22Rv1 (cell line): Measurements from ENCODE around the gene CERT1.
"Not testable (repeated sequence)": the region's sequence is repeated elsewhere in the genome, so short reads cannot be mapped to it uniquely, and the experiment has no call there.

ENCODE experiments used
- H3K27ac ChIP-seq: fragments of 450-650 bp; 2 replicates; pipeline ENCODE4 v1.5.1; 2017
- ZFX ChIP-seq: fragments of 450-650 bp; IDR thresholded peaks from 2 replicates; pipeline ENCODE4 v1.6.1; 2017; ENCODE audit warnings: antibody characterized with exemption, borderline replicate concordance
- TF ChIP-seq, protein P1 (sequence below): fragments of 450-650 bp; IDR thresholded peaks from 2 replicates; pipeline ENCODE4 v1.5.1; 2017; ENCODE audit warnings: mild to moderate bottlenecking

Gene CERT1

GRCh38 chr5:75496026-75496425 lies 15.4 kb downstream of the CERT1 start:
- H3K27ac ChIP-seq: no peak overlapping the region
- TF ChIP-seq ZFX: no peak
- TF ChIP-seq, protein P1, sequence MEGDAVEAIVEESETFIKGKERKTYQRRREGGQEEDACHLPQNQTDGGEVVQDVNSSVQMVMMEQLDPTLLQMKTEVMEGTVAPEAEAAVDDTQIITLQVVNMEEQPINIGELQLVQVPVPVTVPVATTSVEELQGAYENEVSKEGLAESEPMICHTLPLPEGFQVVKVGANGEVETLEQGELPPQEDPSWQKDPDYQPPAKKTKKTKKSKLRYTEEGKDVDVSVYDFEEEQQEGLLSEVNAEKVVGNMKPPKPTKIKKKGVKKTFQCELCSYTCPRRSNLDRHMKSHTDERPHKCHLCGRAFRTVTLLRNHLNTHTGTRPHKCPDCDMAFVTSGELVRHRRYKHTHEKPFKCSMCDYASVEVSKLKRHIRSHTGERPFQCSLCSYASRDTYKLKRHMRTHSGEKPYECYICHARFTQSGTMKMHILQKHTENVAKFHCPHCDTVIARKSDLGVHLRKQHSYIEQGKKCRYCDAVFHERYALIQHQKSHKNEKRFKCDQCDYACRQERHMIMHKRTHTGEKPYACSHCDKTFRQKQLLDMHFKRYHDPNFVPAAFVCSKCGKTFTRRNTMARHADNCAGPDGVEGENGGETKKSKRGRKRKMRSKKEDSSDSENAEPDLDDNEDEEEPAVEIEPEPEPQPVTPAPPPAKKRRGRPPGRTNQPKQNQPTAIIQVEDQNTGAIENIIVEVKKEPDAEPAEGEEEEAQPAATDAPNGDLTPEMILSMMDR: no peak

GRCh38 chr5:75491621-75492020 lies 19.8 kb downstream of the CERT1 start:
- TF ChIP-seq, protein P1: no peak
- no peak for TF ChIP-seq ZFX
- H3K27ac ChIP-seq: no peak overlapping the region

GRCh38 chr5:75489847-75490246 lies 21.6 kb downstream of the CERT1 start:
- not testable (repeated sequence) for H3K27ac ChIP-seq

GRCh38 chr5:75484605-75485004 lies 26.8 kb downstream of the CERT1 start:
- TF ChIP-seq ZFX: no peak
- TF ChIP-seq, protein P1: no peak

GRCh38 chr5:75482482-75482881 lies 28.9 kb downstream of the CERT1 start:
- no peak overlapping the region for H3K27ac ChIP-seq
- TF ChIP-seq, protein P1: no peak
- TF ChIP-seq ZFX: no peak

More at GRCh38 chr5:75484605-75485004, 26.8 kb downstream of the CERT1 start:
- no peak overlapping the region for H3K27ac ChIP-seq

DNA sequence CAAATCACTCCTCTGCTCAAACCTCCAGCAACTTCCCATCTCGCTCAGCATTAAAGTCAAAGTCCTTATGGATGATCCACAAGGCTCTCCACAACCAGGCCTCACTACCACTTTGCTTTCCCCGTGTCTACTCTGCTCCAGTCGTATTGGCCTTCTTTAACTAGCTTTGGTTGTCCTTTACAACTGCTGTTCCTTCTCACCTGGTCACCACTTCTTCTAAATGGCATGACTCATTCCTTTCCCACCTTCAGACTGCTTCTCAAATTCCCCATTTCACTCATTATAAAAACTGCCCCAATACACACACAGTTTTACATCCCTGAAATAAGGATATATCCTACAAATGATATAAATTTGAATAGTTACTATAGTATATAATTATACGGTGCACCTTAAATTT lies 30.4 kb downstream of the CERT1 start:
- no peak overlapping the region for H3K27ac ChIP-seq
- no peak for TF ChIP-seq ZFX
- TF ChIP-seq, protein P1: no peak

- no peak for TF ChIP-seq ZFX
- TF ChIP-seq, protein P1: no peak
- no peak overlapping the region for H3K27ac ChIP-seq
Observed at GRCh38 chr5:75475364-75475763, 36.1 kb downstream of the CERT1 start.

GRCh38 chr5:75473463-75473862 lies 38.0 kb downstream of the CERT1 start:
- TF ChIP-seq, protein P1: no peak
- TF ChIP-seq ZFX: no peak
- no peak overlapping the region for H3K27ac ChIP-seq
